ENCODE results near the gene PRPF8. TPM values are rescaled to one million over a fixed set of nuclear protein-coding genes. Genes with fewer than 3 reads are reported as not detected.

The PRPF8 gene
- total RNA-seq, 1 donor from 2014 or later, result 247 TPM

- peaks cover 51% of the 10 kb centered on the region for H3K4me1 ChIP-seq
- no peaks in the 10 kb centered on the region for H3K27me3 ChIP-seq
- no peak for DNase-seq (ENCODE audit: extremely low spot score in 2 of 2)
- intact Hi-C loops (cut with DNase I), result loop anchor here (2.0 to 10.0 kb wide), 2 partner anchors 74 to 374 kb away; partner anchors contain the start of genes BHLHA9 and TRARG1
- peak overlapping the region; percentile 95 for H3K27ac ChIP-seq
- peaks cover 0 to 34% of the 10 kb centered on the region in 2 donors for H3K36me3 ChIP-seq
- TF ChIP-seq POLR2AphosphoS5 (IDR thresholded peaks at IDR 0.05; ENCODE audit: insufficient read depth in 1 of 2, low read depth in 1 of 2) (peak in 1 of 2 donors; percentile 20), POLR2A (IDR thresholded peaks at IDR 0.05) (no peak), CTCF (IDR thresholded peaks at IDR 0.05) (peak in 1 of 3 experiments; percentile 80)
- no peaks in the 10 kb centered on the region for H3K9me3 ChIP-seq
- H3K4me3 ChIP-seq, result peak overlapping the region; percentile 66 to 72
Measured at GRCh38 chr17:1648173-1648962, 36.3 kb downstream of the PRPF8 start.

GRCh38 chr17:1647802-1648171 is 36.9 kb downstream of the PRPF8 start:
- no peak for TF ChIP-seq CTCF (IDR thresholded peaks at IDR 0.05)
- TF ChIP-seq POLR2A (IDR thresholded peaks at IDR 0.05), result no peak
- TF ChIP-seq POLR2AphosphoS5 (IDR thresholded peaks at IDR 0.05; ENCODE audit: insufficient read depth in 1 of 2, low read depth in 1 of 2), result no peak
- H3K36me3 ChIP-seq, result peaks cover 0 to 28% of the 10 kb centered on the region in 2 donors
- H3K4me1 ChIP-seq, result peaks cover 51% of the 10 kb centered on the region
- DNase-seq (ENCODE audit: extremely low spot score in 2 of 2), result no peak
- peak overlapping the region; percentile 95 for H3K27ac ChIP-seq
- H3K27me3 ChIP-seq, result no peaks in the 10 kb centered on the region
- H3K4me3 ChIP-seq, result peak overlapping the region in 1 of 2 donors; percentile 72
- intact Hi-C loops (cut with DNase I), result loop anchor here (2.0 to 10.0 kb wide), 2 partner anchors 73 to 373 kb away; partner anchors contain the start of genes BHLHA9 and TRARG1
- H3K9me3 ChIP-seq, result no peaks in the 10 kb centered on the region

GRCh38 chr17:1646199-1646875 is 38.3 kb downstream of the PRPF8 start:
- Histone ChIP-seq H3K9me3 (no peaks in the 10 kb centered on the region), H3K4me3 (no peak overlapping the region), H3K4me1 (peaks cover 51% of the 10 kb centered on the region), H3K27ac (peak overlapping the region; percentile 45), H3K27me3 (no peaks in the 10 kb centered on the region), H3K36me3 (peaks cover 0 to 13% of the 10 kb centered on the region in 2 donors)
- intact Hi-C loops (cut with DNase I), result loop anchor here (10.0 kb wide), 1 partner anchor 372 kb away; the partner anchor contains the start of genes BHLHA9 and TRARG1
- DNase-seq (ENCODE audit: extremely low spot score in 2 of 2), result no peak
- TF ChIP-seq CTCF (IDR thresholded peaks at IDR 0.05) (no peak), POLR2AphosphoS5 (IDR thresholded peaks at IDR 0.05; ENCODE audit: insufficient read depth in 1 of 2, low read depth in 1 of 2) (no peak), POLR2A (IDR thresholded peaks at IDR 0.05) (no peak)

GRCh38 chr17:1645207-1646171 is 39.2 kb downstream of the PRPF8 start, which contains the start of gene SCARF1:
Gene SCARF1, minus strand, starts transcription at chr17:1645732. Its CDS starts 35 bp downstream, at chr17:1645697.
- intact Hi-C loops (cut with DNase I), result loop anchor here (10.0 kb wide), 1 partner anchor 371 kb away; the partner anchor contains the start of genes BHLHA9 and TRARG1
- H3K4me3 ChIP-seq, result peak within 1 kb of the TSS; percentile 28 to 40
- H3K4me1 ChIP-seq, result peaks cover 43% of the 10 kb centered on the region
- no peaks in the 10 kb centered on the region for H3K9me3 ChIP-seq
- peaks cover 0 to 5% of the 10 kb centered on the region in 2 donors for H3K36me3 ChIP-seq
- TF ChIP-seq CTCF (IDR thresholded peaks at IDR 0.05), result no peak
- TF ChIP-seq POLR2AphosphoS5 (IDR thresholded peaks at IDR 0.05; ENCODE audit: insufficient read depth in 1 of 2, low read depth in 1 of 2), result peak; percentile 37 to 62
- no peaks in the 10 kb centered on the region for H3K27me3 ChIP-seq
- peak in 1 of 2 donors; percentile 85 for DNase-seq (ENCODE audit: extremely low spot score in 2 of 2)
- H3K27ac ChIP-seq, result peak within 1 kb of the TSS; percentile 45
